HepG2 (cell line): ENCODE data around the gene CCL22. TPM values are rescaled to one million over a fixed set of nuclear protein-coding genes. Genes with fewer than 3 reads are reported as not detected.
A peak's percentile ranks its signal among the peaks of the same experiment; 100 is the strongest.

Experiments used
- ATF7 ChIP-seq, 2 experiments: fragments of 450-650 bp in 1 of 2; sonication (generic) in 1 of 2; formaldehyde crosslinking in 1 of 2; IDR thresholded peaks; 2 replicates each; pipeline versions ENCODE4 v1.4.0 to v1.6.1; 2016 to 2020; ENCODE audit warnings: antibody characterized with exemption in 1 of 2, mild to moderate bottlenecking in 1 of 2, missing genetic modification reagents in 1 of 2
- ATRX ChIP-seq: sonication (generic); formaldehyde crosslinking; IDR thresholded peaks from 2 replicates; pipeline ENCODE4 v1.4.0; 2020; ENCODE audit warnings: missing genetic modification reagents, borderline replicate concordance
- EEA1 ChIP-seq: sonication (generic); formaldehyde crosslinking; IDR thresholded peaks from 2 replicates; pipeline ENCODE4 v1.5.1; 2020; ENCODE audit warnings: mild to moderate bottlenecking, missing genetic modification reagents, borderline replicate concordance
- GATAD2A ChIP-seq: IDR thresholded peaks from 2 replicates; pipeline ENCODE4 v1.6.1; 2016
- IKZF1 ChIP-seq: fragments of 450-650 bp; IDR thresholded peaks from 2 replicates; pipeline ENCODE4 v1.7.1; 2016
- JUNB ChIP-seq: sonication (generic); formaldehyde crosslinking; IDR thresholded peaks from 2 replicates; pipeline ENCODE4 v1.8.0; 2022; ENCODE audit warnings: missing genetic modification reagents, mild to moderate bottlenecking, borderline replicate concordance
- KAT2B ChIP-seq: fragments of 150-350 bp; IDR thresholded peaks from 2 replicates; pipeline ENCODE4 v1.6.1; 2014; ENCODE audit warnings: low read depth, low read length, borderline replicate concordance
- MAF1 ChIP-seq: sonication (generic); formaldehyde crosslinking; IDR thresholded peaks from 2 replicates; pipeline ENCODE4 v1.5.0; 2020; ENCODE audit warnings: missing genetic modification reagents, borderline replicate concordance
- MTA3 ChIP-seq: sonication (generic); formaldehyde crosslinking; IDR thresholded peaks from 2 replicates; pipeline ENCODE4 v1.4.0; 2020; ENCODE audit warnings: missing genetic modification reagents
- MYNN ChIP-seq: sonication (generic); formaldehyde crosslinking; IDR thresholded peaks from 2 replicates; pipeline ENCODE4 v1.4.0; 2020; ENCODE audit warnings: mild to moderate bottlenecking, low read depth, missing genetic modification reagents
- NFKB2 ChIP-seq: sonication (generic); formaldehyde crosslinking; IDR thresholded peaks from 2 replicates; pipeline ENCODE4 v1.4.0; 2020; ENCODE audit warnings: missing genetic modification reagents, borderline replicate concordance
- RARA ChIP-seq: IDR thresholded peaks from 2 replicates; pipeline ENCODE4 v1.6.1; 2016; ENCODE audit warnings: missing genetic modification reagents, missing compliant biosample characterization
- RBM39 ChIP-seq: fragments of 200-400 bp; formaldehyde crosslinking; IDR thresholded peaks from one replicate; pipeline ENCODE4 v1.6.1; 2018; ENCODE audit warnings: antibody characterized with exemption, mild to moderate bottlenecking, low read depth, low read length; ENCODE audit not compliant: poor library complexity, severe bottlenecking
- ZFP41 ChIP-seq: sonication (generic); formaldehyde crosslinking; IDR thresholded peaks from 2 replicates; pipeline ENCODE4 v1.4.0; 2020; ENCODE audit warnings: mild to moderate bottlenecking, missing genetic modification reagents, borderline replicate concordance
- ZNF496 ChIP-seq: sonication (generic); formaldehyde crosslinking; IDR thresholded peaks from 2 replicates; pipeline ENCODE4 v1.8.1; 2023; ENCODE audit warnings: mild to moderate bottlenecking, moderate library complexity, missing genetic modification reagents; ENCODE audit not compliant: insufficient replicate concordance
- ZNF547 ChIP-seq: sonication (generic); formaldehyde crosslinking; IDR thresholded peaks from 2 replicates; pipeline ENCODE4 v1.5.1; 2020; ENCODE audit warnings: mild to moderate bottlenecking, missing genetic modification reagents
- ZNF557 ChIP-seq: sonication (generic); formaldehyde crosslinking; IDR thresholded peaks from 2 replicates; pipeline ENCODE4 v1.4.0; 2020; ENCODE audit warnings: missing genetic modification reagents
- ZNF558 ChIP-seq: sonication (generic); formaldehyde crosslinking; IDR thresholded peaks from 2 replicates; pipeline ENCODE4 v1.9.0; 2022; ENCODE audit warnings: mild to moderate bottlenecking, missing genetic modification reagents, borderline replicate concordance
- ZNF619 ChIP-seq: sonication (generic); formaldehyde crosslinking; IDR thresholded peaks from 2 replicates; pipeline ENCODE4 v1.4.0; 2020; ENCODE audit warnings: mild to moderate bottlenecking, missing genetic modification reagents
- ZNF639 ChIP-seq: conservative IDR thresholded peaks from 2 replicates; pipeline ENCODE4 v1.6.1; 2018; ENCODE audit warnings: missing genetic modification reagents
- ZNF652 ChIP-seq: IDR thresholded peaks from 2 replicates; pipeline ENCODE4 v1.6.1; 2016; ENCODE audit warnings: low read depth, borderline replicate concordance
- ZNF850 ChIP-seq: sonication (generic); formaldehyde crosslinking; conservative IDR thresholded peaks from 2 replicates; pipeline ENCODE4 v1.9.0; 2021; ENCODE audit warnings: mild to moderate bottlenecking, missing genetic modification reagents
- ZNF878 ChIP-seq: sonication (generic); formaldehyde crosslinking; IDR thresholded peaks from 2 replicates; pipeline ENCODE4 v1.8.1; 2023; ENCODE audit warnings: mild to moderate bottlenecking, missing genetic modification reagents, moderate library complexity
- polyA plus RNA-seq, 8 experiments: library from polyadenylated mRNA; depleted of rRNA in 3 of 8; stranded (reverse) in 7 of 8; unstranded in 1 of 8; fragments of >200 nt; fragmentation: Illumina TruSeq in 4 of 8; extraction: Trizol in 4 of 8; gene quantifications; 2 replicates each; pipeline versions ENCODE4 v1.2.1 to v1.2.3, GENCODE V29; 2011 to 2016; ENCODE audit warnings: low read depth in 4 of 8, missing spikeins in 1 of 8, mixed read lengths in 1 of 8; ENCODE audit not compliant: insufficient read depth in 1 of 8
- total RNA-seq, 5 experiments: library from RNA; depleted of rRNA; stranded (reverse); fragments of >200 nt; fragmentation: Illumina TruSeq; extraction: Trizol; gene quantifications; 2 replicates each; pipeline ENCODE4 v1.2.3, GENCODE V29; 2016; ENCODE audit warnings: low read depth in 1 of 5
- TF ChIP-seq, protein P1 (sequence below): sonication (generic); formaldehyde crosslinking; IDR thresholded peaks from 2 replicates; pipeline ENCODE4 v1.5.0; 2020; ENCODE audit warnings: mild to moderate bottlenecking, missing genetic modification reagents
- TF ChIP-seq, protein P2 (sequence below): sonication (generic); formaldehyde crosslinking; IDR thresholded peaks from 2 replicates; pipeline ENCODE4 v1.5.0; 2020; ENCODE audit warnings: missing genetic modification reagents
- TF ChIP-seq, protein P3 (sequence below): sonication (generic); formaldehyde crosslinking; IDR thresholded peaks from 2 replicates; pipeline ENCODE4 v1.8.0; 2023; ENCODE audit warnings: mild to moderate bottlenecking, missing genetic modification reagents

CCL22 gene
- total and polyA plus RNA-seq, 2 of the 13 experiments (the other 11 are each of a cell fraction or from before 2014, with no cell fraction given): not detected

DNA sequence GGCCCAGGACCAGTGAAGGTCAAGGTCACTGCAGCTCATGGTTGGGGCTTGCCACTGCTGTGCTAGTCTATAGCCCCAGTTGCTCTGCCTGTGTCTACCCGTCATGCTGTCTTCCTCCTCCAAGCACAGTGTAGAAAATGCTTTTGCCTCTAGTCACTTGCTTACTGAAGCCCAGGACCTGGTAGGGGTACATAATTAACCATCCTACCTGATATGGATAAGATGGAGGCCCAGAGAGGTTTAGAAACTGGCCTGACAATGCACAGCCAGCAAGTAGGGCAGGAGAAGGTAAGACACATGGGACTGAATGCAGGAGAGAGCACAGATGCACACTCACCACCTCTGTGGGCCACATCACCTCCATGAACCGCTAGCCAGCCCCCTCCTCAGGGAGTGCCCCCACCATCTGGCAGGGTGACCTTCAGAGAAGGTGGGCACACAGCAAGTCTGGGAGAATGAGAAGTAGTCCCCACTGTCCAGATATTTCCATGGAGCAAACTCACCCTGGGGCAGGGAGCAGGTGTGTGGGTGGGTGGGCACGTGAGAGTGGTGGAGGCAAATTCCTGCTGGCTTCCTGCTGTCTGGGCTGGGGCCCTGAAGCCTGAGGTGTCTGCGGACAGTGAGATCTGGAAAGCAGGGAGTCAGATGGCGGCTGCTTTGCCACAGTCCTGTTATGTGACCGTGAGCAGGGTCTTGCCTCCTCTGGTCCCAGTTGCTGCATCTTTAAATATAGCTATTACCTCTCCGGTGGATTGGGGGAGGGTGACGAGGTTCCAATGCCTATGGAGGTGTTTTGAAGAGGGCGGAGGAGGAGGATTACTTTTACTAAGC, 14.7 kb downstream of the CCL22 start (continued):
- TF ChIP-seq ZNF878 (no peak), MTA3 (CRISPR knock-in tag) (no peak), ZNF547 (CRISPR knock-in tag) (no peak; the same call in 1 of the 2 replicates), IKZF1 (no peak), ATF7 (IDR thresholded peaks at IDR 0.05) (no peak), ATF7 (CRISPR knock-in tag; IDR thresholded peaks at IDR 0.05) (no peak; the same call in 1 of the 2 replicates), ZNF639 (no peak), JUNB (CRISPR knock-in tag) (peak; percentile 6; the same call in 1 of the 2 replicates), ZNF619 (no peak), ZFP41 (no peak), ZNF558 (CRISPR knock-in tag) (no peak), ZNF496 (CRISPR knock-in tag) (no peak), MAF1 (no peak; the same call in 1 of the 2 replicates), ZNF557 (CRISPR knock-in tag) (peak; percentile 97), NFKB2 (CRISPR knock-in tag) (0 out of 2 replicates have a peak, but pooled peaks have one; percentile 12), RBM39 (no peak), EEA1 (CRISPR knock-in tag) (no peak), MYNN (CRISPR knock-in tag) (no peak), GATAD2A (CRISPR knock-in tag) (no peak; the same call in 1 of the 2 replicates), ZNF850 (CRISPR knock-in tag) (no peak), ZNF652 (CRISPR knock-in tag) (no peak), ATRX (no peak), KAT2B (no peak), RARA (CRISPR knock-in tag) (peak; percentile 98)
- TF ChIP-seq, protein P1, sequence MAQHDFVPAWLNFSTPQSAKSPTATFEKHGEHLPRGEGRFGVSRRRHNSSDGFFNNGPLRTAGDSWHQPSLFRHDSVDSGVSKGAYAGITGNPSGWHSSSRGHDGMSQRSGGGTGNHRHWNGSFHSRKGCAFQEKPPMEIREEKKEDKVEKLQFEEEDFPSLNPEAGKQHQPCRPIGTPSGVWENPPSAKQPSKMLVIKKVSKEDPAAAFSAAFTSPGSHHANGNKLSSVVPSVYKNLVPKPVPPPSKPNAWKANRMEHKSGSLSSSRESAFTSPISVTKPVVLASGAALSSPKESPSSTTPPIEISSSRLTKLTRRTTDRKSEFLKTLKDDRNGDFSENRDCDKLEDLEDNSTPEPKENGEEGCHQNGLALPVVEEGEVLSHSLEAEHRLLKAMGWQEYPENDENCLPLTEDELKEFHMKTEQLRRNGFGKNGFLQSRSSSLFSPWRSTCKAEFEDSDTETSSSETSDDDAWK (CRISPR knock-in tag): no peak
- TF ChIP-seq, protein P2, sequence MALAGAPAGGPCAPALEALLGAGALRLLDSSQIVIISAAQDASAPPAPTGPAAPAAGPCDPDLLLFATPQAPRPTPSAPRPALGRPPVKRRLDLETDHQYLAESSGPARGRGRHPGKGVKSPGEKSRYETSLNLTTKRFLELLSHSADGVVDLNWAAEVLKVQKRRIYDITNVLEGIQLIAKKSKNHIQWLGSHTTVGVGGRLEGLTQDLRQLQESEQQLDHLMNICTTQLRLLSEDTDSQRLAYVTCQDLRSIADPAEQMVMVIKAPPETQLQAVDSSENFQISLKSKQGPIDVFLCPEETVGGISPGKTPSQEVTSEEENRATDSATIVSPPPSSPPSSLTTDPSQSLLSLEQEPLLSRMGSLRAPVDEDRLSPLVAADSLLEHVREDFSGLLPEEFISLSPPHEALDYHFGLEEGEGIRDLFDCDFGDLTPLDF: no peak; the same call in 1 of the 2 replicates
- TF ChIP-seq, protein P3, sequence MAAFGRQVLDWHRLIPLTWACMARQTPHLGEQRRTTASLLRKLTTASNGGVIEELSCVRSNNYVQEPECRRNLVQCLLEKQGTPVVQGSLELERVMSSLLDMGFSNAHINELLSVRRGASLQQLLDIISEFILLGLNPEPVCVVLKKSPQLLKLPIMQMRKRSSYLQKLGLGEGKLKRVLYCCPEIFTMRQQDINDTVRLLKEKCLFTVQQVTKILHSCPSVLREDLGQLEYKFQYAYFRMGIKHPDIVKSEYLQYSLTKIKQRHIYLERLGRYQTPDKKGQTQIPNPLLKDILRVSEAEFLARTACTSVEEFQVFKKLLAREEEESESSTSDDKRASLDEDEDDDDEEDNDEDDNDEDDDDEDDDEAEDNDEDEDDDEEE (CRISPR knock-in tag): no peak
